H1 (cell line): Measurements from ENCODE around the gene MBD3L2.

Experiments
- CTCF ChIP-seq, 3 experiments: IDR thresholded peaks; 1 replicate in 2 of 3; 2 replicates in 1 of 3; pipeline versions ENCODE4 v1.5.1 to v1.6.1; 2011; ENCODE audit warnings: low read length in 3 of 3, mild to moderate bottlenecking in 3 of 3, inconsistent platforms in 2 of 3, low read depth in 1 of 3, moderate library complexity in 1 of 3; ENCODE audit not compliant: insufficient read depth in 1 of 3; ENCODE audit errors: control extremely low read depth in 1 of 3
- EGR1 ChIP-seq: IDR thresholded peaks from 2 replicates; pipeline ENCODE4 v1.6.1; 2011; ENCODE audit warnings: low read depth, low read length, borderline replicate concordance
- EP300 ChIP-seq, 2 experiments: IDR thresholded peaks; 1 replicate in 1 of 2; 2 replicates in 1 of 2; pipeline ENCODE4 v1.6.1; 2011 to 2012; ENCODE audit warnings: low read depth in 2 of 2, low read length in 2 of 2, mild to moderate bottlenecking in 2 of 2, borderline replicate concordance in 1 of 2, inconsistent platforms in 1 of 2, moderate library complexity in 1 of 2
- EZH2 ChIP-seq: fragments of 200-600 bp; sonication (generic); IDR thresholded peaks from 2 replicates; pipeline ENCODE4 v1.7.1; 2012; ENCODE audit warnings: low read depth, mild to moderate bottlenecking, moderate library complexity, low read length, inconsistent platforms; ENCODE audit not compliant: severe bottlenecking
- GABPA ChIP-seq: IDR thresholded peaks from 2 replicates; pipeline ENCODE4 v1.6.1; 2011; ENCODE audit warnings: mild to moderate bottlenecking, low read length, moderate library complexity, borderline replicate concordance; ENCODE audit not compliant: insufficient read depth
- GTF2F1 ChIP-seq: IDR thresholded peaks from 2 replicates; pipeline ENCODE4 v1.6.1; 2012; ENCODE audit warnings: low read depth, low read length, improper control_type of control experiment, borderline replicate concordance
- MAX ChIP-seq: IDR thresholded peaks from 2 replicates; pipeline ENCODE4 v1.6.1; 2012; ENCODE audit warnings: inconsistent platforms
- NRF1 ChIP-seq: IDR thresholded peaks from 2 replicates; pipeline ENCODE4 v1.6.1; 2011; ENCODE audit warnings: mild to moderate bottlenecking, low read depth, low read length, improper control_type of control experiment
- SIN3A ChIP-seq, 2 experiments: IDR thresholded peaks in 1 of 2; conservative IDR thresholded peaks in 1 of 2; 2 replicates each; pipeline ENCODE4 v1.6.1; 2011 to 2012; ENCODE audit warnings: low read length in 2 of 2, improper control_type of control experiment in 1 of 2, low read depth in 1 of 2, mild to moderate bottlenecking in 1 of 2

GRCh38 chr19:7074705-7075282 is 25.7 kb downstream of the MBD3L2 start:
- no peak for TF ChIP-seq CTCF (IDR thresholded peaks at IDR 0.05; ENCODE audit: control extremely low read depth in 1 of 3, insufficient read depth in 1 of 3, low read depth in 1 of 3, low read length in 3 of 3)
- TF ChIP-seq SIN3A (conservative IDR thresholded peaks at IDR 0.05 in 1 of 2, IDR thresholded peaks at IDR 0.05 in 1 of 2; ENCODE audit: low read depth in 1 of 2, low read length in 2 of 2) = no peak
- no peak for TF ChIP-seq EP300 (IDR thresholded peaks at IDR 0.05; ENCODE audit: borderline replicate concordance in 1 of 2, low read depth in 2 of 2, low read length in 2 of 2)
- no peak for TF ChIP-seq MAX
- TF ChIP-seq GTF2F1 = no peak
- no peak for TF ChIP-seq EZH2
- TF ChIP-seq GABPA = no peak
- no peak for TF ChIP-seq NRF1
- TF ChIP-seq EGR1 = no peak
